PFSK-1 (cell line): ENCODE measurements around the gene ELF4.
A peak's percentile ranks its signal among the peaks of the same experiment; 100 is the strongest.

ENCODE experiments used
- FOXP2 ChIP-seq: optimal IDR thresholded peaks from 2 replicates; pipeline ENCODE3; 2011; ENCODE audit warnings: borderline replicate concordance, control low read depth, inconsistent platforms; ENCODE audit not compliant: insufficient read depth; ENCODE audit errors: extremely low read length, extremely low read depth
- POLR2AphosphoS5 ChIP-seq: IDR thresholded peaks from 2 replicates; pipeline ENCODE4 v1.6.1; 2012; ENCODE audit warnings: low read depth, mild to moderate bottlenecking, control low read depth, low read length, moderate library complexity
- SIN3A ChIP-seq: IDR thresholded peaks from 2 replicates; pipeline ENCODE4 v1.6.1; 2012; ENCODE audit warnings: mild to moderate bottlenecking, low read length, moderate library complexity, borderline replicate concordance; ENCODE audit not compliant: insufficient read depth
- TAF1 ChIP-seq: IDR thresholded peaks from 2 replicates; pipeline ENCODE4 v1.6.1; 2012; ENCODE audit warnings: low read length, control low read depth, borderline replicate concordance; ENCODE audit not compliant: insufficient read depth
- TF ChIP-seq, protein P1 (sequence below), 2 experiments: IDR thresholded peaks; 2 replicates each; pipeline versions ENCODE4 v1.6.1 to v1.8.0; 2011 to 2012; ENCODE audit warnings: low read depth in 2 of 2, low read length in 2 of 2, control low read depth in 1 of 2, inconsistent platforms in 1 of 2, mild to moderate bottlenecking in 1 of 2, moderate library complexity in 1 of 2; ENCODE audit not compliant: insufficient read depth in 1 of 2

The ELF4 gene

DNA sequence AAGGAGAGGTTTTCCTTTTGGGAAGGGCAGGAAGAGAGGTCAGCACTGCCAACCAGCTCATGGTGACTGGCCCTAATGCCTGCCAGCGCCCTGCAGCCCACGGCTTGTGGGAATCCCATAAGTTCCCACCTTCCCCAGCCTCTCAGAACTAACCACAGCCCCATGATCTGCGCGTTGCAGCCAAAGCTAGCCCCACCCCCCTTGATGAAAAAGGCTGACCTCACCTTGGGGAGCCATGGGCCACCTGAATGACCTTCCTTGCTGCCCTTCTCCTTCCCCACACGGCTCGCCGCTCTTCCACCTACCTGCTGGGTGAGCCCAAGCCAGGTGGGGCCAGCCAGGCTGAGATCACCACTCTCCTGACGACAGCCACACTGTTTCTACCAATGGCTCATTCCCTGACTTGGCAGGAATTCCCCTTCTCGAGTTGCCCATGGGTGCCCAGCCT, 3.9 kb upstream of the ELF4 start:
- TF ChIP-seq POLR2AphosphoS5 (no peak), SIN3A (no peak), FOXP2 (no peak), TAF1 (no peak)
- TF ChIP-seq, protein P1, sequence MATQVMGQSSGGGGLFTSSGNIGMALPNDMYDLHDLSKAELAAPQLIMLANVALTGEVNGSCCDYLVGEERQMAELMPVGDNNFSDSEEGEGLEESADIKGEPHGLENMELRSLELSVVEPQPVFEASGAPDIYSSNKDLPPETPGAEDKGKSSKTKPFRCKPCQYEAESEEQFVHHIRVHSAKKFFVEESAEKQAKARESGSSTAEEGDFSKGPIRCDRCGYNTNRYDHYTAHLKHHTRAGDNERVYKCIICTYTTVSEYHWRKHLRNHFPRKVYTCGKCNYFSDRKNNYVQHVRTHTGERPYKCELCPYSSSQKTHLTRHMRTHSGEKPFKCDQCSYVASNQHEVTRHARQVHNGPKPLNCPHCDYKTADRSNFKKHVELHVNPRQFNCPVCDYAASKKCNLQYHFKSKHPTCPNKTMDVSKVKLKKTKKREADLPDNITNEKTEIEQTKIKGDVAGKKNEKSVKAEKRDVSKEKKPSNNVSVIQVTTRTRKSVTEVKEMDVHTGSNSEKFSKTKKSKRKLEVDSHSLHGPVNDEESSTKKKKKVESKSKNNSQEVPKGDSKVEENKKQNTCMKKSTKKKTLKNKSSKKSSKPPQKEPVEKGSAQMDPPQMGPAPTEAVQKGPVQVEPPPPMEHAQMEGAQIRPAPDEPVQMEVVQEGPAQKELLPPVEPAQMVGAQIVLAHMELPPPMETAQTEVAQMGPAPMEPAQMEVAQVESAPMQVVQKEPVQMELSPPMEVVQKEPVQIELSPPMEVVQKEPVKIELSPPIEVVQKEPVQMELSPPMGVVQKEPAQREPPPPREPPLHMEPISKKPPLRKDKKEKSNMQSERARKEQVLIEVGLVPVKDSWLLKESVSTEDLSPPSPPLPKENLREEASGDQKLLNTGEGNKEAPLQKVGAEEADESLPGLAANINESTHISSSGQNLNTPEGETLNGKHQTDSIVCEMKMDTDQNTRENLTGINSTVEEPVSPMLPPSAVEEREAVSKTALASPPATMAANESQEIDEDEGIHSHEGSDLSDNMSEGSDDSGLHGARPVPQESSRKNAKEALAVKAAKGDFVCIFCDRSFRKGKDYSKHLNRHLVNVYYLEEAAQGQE (IDR thresholded peaks at IDR 0.05; ENCODE audit: insufficient read depth in 1 of 2, low read depth in 2 of 2, low read length in 2 of 2) = no peak

DNA sequence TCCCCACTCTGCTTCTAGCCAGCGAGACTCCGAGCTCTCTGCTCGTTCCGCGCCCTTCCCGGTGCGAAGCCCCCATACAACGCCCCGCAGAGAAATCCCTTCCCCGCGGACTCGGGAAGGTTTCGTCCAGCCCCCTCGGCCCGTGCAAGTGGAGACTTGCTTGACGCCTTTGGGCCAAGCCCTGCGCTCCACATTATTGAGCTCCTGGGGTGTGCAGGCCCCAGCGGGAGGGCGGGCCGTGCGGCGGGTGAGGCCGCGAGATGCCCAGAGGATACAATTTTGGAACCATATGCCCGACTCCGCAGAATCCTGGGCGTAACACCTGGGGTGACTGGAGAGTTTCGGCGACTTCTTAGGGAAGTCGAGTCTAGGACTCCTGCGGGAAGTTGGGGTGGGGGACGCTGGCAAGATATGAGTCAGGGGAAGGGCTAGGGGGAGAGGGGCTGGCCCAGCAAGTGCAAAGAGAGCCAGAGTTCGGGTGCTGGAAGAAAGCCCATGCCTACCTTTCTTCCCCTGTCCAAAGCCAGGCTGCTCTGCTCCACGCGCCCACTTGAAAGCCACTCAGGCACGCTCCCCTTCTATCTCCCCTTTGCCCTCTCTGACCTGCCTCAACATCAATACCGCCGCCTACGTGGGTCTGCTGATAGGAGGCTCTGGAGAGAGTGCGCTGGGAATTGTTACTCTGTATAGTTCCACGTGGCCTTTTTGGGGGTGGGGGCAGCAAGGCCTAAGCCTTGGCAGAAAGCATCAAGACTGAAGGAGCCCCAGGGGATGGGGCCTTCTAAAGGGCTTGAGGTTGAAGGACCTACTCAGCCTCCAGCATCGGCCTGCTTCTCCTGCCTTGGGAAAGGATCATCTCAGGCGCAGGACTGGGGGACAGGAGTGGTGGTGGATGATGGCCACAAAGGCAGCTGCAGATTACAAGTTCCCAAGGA, 1.2 kb upstream of the ELF4 start:
- TF ChIP-seq, protein P1 (IDR thresholded peaks at IDR 0.05; ENCODE audit: insufficient read depth in 1 of 2, low read depth in 2 of 2, low read length in 2 of 2) = no peak
- TF ChIP-seq TAF1 (no peak), POLR2AphosphoS5 (no peak), FOXP2 (no peak), SIN3A (no peak)

DNA sequence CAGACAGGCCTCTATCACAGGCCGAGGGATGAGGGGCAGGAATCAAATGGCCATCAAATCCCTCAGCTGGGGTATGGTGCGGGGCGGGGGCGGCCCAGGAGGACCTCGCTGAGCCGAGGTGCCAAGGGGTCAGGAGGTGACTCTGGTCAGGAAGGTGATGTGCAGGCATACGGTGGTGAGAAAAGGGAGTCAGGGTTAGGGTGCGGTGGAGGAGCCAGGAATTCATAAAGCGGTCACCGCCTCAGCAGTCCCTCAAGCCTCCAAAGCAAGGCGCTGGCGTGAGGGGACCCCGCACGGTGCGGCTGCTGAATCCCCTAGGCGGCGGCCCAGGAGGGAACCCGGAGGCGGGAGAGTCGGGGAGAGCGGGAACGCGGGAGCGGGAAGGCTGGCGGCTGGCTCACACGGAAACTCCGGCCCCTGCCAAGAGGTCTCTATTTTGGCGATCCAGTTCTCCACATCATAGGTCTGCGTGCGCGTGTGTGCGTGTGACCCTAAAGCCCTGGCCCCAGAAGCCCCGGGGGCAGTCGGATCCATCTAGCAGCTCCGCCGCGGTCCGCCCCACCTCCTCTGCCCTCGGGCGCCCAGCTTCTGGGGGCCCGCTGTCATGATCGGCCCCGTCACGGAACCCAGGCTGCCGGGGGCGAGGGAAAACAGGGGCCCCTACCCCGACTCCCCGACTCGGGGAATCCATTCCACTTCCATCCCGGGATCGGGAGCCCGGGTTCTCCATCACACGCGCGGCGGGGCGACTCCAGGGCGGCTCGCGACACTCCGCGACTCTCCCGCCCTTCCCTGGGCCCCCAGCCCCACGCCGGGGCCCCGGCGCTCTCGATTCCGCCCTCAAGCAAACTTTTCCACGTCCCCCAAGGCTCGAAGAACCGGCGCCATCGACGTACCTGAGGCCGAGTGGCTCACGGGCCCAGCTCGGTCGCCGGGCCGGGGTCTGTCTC, 593 bp downstream of the ELF4 start:
- no peak for TF ChIP-seq FOXP2
- TF ChIP-seq, protein P1 (IDR thresholded peaks at IDR 0.05; ENCODE audit: insufficient read depth in 1 of 2, low read depth in 2 of 2, low read length in 2 of 2) = no peak
- TF ChIP-seq TAF1 = no peak
- TF ChIP-seq POLR2AphosphoS5 = no peak
- TF ChIP-seq SIN3A = no peak

DNA sequence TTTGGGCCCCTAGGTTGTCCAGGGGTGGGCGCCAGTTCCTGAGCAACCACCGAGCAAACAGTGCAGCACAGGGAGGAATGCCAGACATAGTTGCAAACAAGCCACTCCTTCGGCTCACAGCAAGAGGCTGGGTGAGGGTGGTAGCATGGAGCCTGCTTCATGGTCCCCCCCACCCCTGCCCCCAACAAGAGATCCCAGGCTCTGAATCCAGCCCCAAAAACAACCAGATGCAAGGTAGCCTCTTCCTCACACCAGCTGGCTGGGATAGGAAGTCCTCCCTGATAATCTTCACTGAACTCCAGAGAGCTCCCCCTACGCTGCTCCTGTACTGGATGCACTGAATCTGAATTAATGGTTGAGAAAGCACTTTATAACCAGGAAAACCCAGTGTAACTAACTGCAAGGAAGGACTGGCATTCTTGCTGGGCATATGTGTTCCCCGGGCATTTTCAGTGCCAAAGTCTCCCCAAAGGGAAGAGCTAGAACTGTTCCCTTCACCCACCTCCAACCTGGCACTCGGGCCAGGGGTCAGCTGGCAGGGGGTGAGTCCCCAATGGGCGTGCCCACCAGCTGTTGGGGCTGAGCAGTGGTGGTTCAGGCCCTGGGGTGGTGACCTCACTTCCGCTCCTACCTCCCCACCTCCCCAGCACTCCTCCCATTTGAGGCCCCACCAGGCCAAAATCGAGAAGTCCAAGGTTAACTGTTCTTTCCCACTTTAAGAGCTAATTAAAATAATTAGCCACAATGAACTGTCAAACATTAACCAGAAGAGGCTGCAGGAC, 1.5 kb downstream of the ELF4 start:
- TF ChIP-seq SIN3A (0 out of 2 replicates have a peak, but pooled peaks have one; percentile 20), POLR2AphosphoS5 (no peak)

DNA sequence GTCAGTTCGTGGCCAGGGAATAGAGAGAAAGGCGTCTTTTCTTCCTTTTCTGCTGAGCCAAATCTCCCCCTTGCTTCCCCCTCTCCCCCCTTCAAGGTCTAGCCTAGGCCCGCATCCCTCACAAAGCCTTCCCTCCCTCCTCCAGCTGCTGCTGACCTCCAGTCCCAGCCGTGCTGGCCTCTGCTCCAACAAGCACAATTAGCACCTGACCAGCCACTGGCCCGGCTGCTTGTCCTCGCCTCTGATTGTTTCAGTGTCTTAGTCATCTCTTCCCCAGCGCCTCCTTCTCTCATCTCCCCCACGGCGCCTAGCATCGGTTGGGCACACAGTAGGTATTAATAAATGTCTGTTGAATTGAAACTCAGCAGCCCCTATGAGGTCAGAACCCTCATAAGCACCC, 4.2 kb downstream of the ELF4 start:
- no peak for TF ChIP-seq SIN3A
- TF ChIP-seq POLR2AphosphoS5 = no peak
- no peak for TF ChIP-seq FOXP2
- TF ChIP-seq TAF1 = no peak
- TF ChIP-seq, protein P1 (IDR thresholded peaks at IDR 0.05; ENCODE audit: insufficient read depth in 1 of 2, low read depth in 2 of 2, low read length in 2 of 2) = no peak
